SH-SY5Y (cell line): ENCODE measurements around the gene MAP2K6.

ENCODE experiments used
- GATA2 ChIP-seq: IDR thresholded peaks from 2 replicates; pipeline ENCODE4 v1.6.1; 2011; ENCODE audit warnings: mild to moderate bottlenecking, low read depth, low read length
- GATA3 ChIP-seq: IDR thresholded peaks from 2 replicates; pipeline ENCODE4 v1.6.1; 2011; ENCODE audit warnings: low read depth, mild to moderate bottlenecking, low read length, moderate library complexity

DNA sequence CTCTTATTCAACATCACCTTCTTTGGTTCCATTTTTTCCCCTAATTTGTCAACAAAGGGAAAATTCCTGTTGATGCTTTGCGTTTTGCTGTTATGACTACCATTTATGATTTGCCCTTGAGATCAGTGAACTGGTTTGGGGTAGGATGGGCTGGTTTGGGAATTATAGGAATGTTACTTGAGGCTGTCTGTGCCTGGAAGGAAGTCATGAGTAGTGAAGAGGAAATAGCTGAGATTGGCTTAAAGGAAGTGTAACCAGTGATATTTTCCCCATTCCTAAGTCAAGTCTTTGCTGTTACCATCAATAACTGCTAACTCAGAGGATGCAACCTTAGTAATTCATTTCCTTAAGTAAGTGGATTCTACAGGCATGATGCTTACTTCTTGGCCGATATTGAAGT, 179.2 kb downstream of the MAP2K6 start:
- TF ChIP-seq GATA3: no peak
- TF ChIP-seq GATA2: no peak
